Loucy (cell line): ENCODE measurements around the gene TEDC2.

Experiments used
- CTCF ChIP-seq: fragments of 200-600 bp; sonication (generic); conservative IDR thresholded peaks from 2 replicates; pipeline ENCODE4 v1.5.1; 2014; ENCODE audit warnings: mild to moderate bottlenecking, antibody characterized with exemption, low read length
- EZH2phosphoT487 ChIP-seq: fragments of 200-600 bp; IDR thresholded peaks from 2 replicates; pipeline ENCODE4 v1.6.1; 2018; ENCODE audit warnings: antibody characterized with exemption, mild to moderate bottlenecking, moderate library complexity, borderline replicate concordance

- no peak for TF ChIP-seq CTCF
- no peak for TF ChIP-seq EZH2phosphoT487
Observed at GRCh38 chr16:2450535-2450934, 9.4 kb upstream of the TEDC2 start.
